GM18951 (cell line): ENCODE results near the gene CRIM1.

Source experiments
- POLR2A ChIP-seq: IDR thresholded peaks from 4 replicates; pipeline ENCODE4 v1.6.1; 2011; ENCODE audit warnings: mild to moderate bottlenecking; ENCODE audit not compliant: insufficient read length, insufficient read depth; ENCODE audit errors: extremely low read depth
- in situ Hi-C: fragments of 300-500 bp; cut with MboI; formaldehyde crosslinking; loops from one replicate; pipeline ENCODE4 v1.12.0; 2022; ENCODE audit warnings: low sequenced_read_pairs, mixed read lengths, inconsistent platforms; ENCODE audit not compliant: unreplicated experiment

Gene CRIM1

DNA sequence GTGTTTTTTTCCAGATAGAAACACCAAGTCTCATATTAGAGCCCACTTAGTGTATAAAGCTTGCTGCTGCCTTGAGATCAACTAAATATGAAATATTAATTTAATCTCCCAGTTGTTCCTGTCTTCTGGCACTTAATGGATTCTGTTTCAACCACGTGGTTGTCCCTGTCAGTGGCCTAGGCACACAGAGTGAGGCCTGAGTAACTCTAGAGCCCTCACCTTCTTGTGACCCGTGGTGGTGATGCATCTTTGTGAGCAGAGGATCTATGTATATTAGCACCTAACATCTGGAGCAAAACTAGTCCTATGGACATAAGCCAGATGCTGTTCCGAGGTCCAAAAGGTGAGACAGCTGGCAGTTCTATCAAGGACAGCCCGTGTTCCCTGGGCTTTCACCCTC, 167.6 kb downstream of the CRIM1 start:
- no peak for TF ChIP-seq POLR2A
- in situ Hi-C loops, result no loop called here

DNA sequence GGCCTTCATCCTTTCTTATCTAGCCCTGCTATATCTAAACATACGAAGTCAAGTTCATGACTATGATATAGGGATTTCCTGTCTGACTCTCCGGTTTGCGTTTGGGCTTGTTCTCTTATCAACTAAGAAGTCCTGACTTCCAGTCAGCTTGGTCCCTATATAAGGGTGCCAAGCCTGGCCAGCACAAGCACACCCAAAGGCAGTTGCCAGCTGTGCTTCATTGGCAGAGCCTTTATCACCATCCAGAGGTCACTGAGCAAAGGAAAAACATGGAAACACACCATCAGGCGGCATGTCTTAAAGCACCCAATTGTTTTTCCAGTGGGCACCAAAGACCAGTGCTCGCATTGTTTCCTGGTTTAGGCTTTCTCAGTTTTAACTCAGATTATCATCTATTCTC, 169.7 kb downstream of the CRIM1 start:
- TF ChIP-seq POLR2A, result no peak
- in situ Hi-C loops, result no loop called here

DNA sequence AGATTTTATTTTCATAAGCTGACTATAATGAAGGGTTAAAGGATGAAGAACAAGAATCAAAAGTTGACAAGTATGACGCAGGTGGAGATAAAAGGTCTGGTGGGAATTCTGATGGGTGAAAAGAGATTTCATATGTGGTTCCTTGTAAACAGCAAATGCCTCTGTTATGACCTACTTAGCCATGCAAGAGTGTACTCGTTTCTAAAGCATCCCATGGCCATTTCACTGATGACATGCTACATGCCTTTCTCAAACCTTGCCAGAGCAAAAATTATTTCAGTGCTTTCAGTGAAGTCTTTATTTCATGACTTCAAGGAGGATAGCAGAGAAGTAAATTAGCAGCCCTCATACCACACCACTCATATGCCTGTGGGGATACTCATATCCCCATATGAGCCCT, 170.6 kb downstream of the CRIM1 start:
- no peak for TF ChIP-seq POLR2A
- in situ Hi-C loops, result no loop called here

DNA sequence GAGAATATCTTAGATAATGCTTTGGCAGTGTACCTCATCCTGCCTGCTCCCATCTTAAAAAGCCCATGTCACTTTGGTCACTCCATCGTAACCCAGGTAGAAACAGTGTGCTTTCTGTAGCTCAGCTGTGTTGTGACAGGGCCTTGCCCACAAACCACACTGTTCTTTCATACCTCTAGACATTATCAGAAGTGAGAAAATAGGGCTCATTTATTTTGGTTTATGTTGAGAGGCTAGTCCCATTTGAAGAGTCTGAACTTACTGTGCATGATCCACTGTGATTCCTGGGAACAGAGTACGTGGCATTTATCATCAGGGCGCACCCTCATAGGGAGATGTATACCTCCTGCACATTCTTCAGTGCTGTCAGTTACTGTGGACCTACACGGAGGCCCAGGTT, 172.7 kb downstream of the CRIM1 start:
- in situ Hi-C loops, result no loop called here
- no peak for TF ChIP-seq POLR2A

DNA sequence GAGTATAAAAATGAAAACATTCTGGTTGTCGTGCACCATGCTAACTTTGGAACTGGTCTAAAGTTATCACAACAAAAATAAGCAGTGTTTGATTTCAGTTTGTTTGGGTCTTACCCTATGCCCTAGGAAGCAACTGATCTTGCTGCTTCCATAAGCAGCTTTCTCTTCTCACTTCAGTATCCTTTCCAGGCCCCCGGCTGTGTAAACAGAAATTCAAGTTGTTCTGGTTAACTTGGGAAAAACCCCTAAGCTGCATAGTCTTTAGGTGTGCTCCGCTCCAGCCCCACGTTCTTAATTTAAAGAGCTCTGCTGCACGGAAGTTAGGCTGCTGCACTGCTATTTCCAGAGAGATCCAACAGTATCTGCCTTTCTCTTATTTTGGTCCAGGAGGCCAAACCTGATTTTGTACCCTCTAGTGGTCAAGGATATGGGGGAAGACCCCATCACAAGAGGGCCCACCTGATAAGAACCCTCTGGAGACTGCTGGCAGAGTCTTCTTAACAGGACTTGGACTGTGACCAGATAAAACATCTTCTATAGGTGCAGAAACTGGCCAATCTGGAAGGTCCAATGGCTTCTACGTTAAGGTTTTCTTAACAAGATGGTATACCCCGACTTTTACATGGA, 173.3 kb downstream of the CRIM1 start:
- TF ChIP-seq POLR2A, result no peak

DNA sequence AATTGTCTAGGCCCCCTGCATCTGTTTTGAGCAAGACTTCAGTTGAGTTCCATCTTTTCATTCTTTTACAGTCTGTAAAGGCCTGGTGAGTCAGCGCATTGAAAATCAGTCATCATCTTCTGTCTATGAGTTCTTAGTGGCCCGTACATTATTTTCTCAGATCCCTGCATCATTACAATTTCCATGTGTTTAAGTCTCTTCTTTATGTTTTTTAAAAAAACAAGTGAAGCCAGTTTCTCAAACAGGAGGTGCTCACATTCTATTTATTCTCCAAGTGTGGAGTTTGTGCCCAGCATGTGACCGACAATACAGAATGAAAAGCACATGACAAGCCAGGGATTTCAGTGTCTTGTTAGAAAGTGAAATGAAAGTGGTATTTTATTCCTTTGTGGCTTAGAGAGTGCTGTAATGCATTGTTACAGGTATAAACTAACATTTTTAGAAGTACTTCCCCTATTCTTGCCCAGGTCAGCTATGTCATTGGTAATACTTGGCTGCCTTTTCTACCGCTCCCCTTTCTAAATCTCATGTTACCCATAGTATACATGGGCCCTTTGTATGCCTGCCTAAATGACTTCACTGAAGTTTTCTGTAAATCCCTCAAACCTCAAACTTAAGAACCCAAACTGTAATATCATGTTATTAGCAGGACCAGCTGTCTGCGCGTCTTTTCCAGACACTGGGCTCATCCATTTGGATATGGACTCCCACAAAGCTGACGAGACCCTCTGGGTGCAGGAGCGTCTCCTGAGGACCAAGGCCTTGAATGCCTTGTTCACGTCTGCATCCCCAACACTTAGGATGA, 174.8 kb downstream of the CRIM1 start:
- in situ Hi-C loops, result no loop called here

More for the DNA sequence above, 173.3 kb downstream of the CRIM1 start:
- in situ Hi-C loops, result no loop called here

DNA sequence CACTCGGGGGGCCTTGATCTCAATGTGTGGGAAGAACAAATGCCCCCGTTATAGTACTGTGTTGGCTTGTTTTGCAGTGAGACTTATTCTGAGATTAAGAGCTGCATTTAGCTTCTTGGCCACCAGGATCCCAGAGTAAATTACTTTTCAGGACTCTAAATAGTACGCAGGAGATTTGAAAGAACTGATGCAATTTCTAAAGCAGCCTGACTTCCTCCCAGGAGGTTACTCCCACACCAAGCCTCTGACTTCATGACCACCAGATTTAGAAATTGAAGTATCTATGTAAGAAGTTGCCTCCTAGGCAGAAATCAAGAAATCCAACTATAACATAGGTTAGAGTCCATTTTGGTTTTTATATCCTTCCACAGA, 175.4 kb downstream of the CRIM1 start:
- TF ChIP-seq POLR2A, result no peak
- in situ Hi-C loops, result no loop called here

More for the DNA sequence above, 174.8 kb downstream of the CRIM1 start:
- TF ChIP-seq POLR2A, result no peak

DNA sequence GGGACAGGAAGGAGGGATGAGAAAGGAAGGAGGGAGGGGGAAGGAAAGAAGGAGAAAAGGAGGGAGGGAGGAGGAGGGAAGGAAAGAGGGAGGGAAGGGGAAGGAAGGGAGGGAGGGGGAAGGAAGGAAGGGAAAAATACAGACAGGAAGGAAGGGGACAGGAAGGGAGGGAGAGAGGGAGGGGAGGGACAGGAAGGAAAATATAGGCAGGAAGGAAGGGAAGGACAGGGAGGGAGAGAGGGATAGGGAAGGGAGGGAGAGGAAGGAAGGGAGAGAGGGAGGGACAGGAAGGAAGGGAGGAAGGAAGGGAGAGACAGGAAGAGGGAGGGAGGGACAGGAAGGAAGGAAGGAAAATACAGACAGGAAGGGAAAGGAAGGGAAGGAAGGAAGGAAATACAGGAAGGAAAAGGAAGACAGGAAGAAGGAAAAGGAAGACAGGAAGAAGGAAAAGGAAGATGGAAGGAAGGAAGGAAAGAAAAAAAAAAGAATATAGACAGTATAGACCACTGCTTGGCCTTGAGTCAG, 178.8 kb downstream of the CRIM1 start:
- TF ChIP-seq POLR2A, result no peak
- in situ Hi-C loops, result no loop called here

DNA sequence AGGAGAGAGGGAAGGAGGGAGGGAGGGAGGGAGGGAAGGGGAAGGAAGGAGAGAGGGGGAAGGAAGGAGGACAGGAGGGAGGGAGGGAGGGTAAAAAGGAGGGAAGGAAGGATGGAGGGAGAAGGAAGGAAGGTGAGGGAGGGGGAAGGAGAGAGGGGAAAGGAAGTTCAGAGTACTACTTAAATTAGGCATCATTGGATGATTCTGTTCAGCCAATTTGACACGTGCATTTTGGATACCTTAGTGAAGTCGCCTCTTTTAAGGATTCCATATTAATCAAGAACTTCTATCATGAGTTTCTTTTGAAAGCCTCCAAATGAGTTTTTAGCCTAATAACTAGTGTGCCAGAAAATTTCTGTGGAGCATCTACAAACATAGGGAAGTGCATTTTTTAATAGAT, 179.5 kb downstream of the CRIM1 start:
- TF ChIP-seq POLR2A, result no peak
- in situ Hi-C loops, result no loop called here

DNA sequence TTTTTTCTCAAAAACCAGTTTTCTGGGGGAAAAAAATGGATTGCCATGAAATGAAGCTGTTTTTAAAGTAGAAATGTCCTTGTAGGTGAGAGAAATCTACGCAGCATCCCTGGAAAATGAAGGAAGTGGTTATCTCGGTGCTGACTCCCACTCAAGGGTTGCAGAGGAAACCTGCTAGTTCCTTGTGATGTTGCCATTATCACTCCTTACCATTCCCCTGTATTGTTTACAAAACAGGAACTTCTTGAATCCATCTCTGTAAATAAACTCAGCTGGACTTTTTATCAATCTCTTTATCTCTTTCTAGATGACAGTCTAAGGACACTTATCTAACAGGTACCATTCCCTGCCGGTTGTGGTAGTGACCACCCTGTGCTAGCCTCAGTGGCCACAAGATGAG, 181.2 kb downstream of the CRIM1 start:
- in situ Hi-C loops, result no loop called here
- TF ChIP-seq POLR2A, result no peak

DNA sequence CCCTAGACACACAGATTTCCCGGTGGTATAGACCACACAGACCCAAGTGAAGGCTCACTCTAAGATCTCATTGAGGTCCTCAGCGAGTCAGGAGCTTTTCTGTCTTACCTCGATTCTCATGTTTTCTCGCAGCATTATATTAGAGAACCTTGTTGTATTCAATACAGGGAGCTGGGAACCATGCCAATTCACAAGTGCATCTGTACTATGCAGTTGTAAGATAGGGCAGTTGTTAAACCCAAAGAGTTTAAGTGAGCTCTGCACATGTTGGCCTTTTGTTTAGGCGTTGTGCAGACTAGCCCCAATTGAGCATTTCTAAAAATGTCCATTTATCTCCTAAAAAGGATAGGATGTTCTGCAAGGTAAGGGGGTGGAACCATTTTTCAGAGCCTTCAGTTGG, 182.8 kb downstream of the CRIM1 start:
- no peak for TF ChIP-seq POLR2A
- in situ Hi-C loops, result no loop called here

DNA sequence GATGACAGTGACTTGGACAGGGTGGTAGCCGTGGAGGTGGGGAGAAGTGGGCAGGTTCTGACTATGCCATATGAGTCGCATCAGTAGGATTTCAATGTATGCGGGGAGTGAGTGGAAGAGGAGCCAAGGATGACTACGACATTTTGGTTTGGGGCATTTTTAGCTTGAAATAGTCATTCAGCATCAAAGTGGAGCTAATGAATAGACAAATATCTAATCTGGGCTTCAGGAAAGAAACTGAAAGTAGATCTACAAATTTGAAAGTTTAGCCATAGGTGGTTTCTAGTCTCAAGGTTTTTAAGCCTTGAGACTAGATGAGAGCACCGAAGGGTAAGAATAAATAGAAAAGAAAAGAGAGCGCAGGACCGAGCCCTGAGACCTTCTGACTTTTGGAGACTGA, 184.1 kb downstream of the CRIM1 start:
- in situ Hi-C loops, result no loop called here

DNA sequence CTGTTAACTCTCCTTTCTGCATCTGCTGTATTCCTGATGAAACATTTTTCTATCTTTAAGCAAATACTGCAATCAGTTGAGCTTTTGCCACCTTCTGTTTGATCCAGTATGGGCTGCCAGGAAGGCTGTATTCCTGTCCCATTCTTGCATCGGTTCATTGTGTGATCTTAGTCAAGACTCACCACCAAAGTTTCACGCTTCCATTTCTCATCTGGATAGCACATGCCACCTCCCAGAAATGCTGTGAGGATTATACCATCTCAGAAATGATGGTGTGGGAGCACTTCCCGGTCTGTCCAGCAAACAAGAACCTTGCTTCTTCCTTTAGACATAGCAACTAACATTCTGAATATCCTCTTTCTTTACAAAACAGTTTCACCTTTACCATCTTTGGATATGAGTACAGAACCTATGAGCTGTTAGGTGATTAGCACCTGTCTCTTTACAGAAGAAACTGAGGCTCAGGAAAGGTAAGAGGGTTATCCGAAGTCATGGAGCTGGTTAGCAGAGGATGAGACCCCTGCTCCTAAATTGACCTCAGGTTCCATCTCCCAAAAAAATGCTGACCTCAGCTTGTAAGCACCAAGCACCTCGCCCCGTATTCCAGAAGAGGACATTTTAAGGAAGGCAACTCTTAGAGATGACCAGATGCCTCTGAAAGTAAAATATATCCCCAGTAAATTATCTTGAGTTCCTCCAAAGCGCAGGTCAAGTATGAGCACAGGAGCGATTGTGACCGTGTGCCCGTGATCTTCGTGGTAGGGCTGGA, 185.6 kb downstream of the CRIM1 start:
- in situ Hi-C loops, result no loop called here
- TF ChIP-seq POLR2A, result no peak

More for the DNA sequence above, 184.1 kb downstream of the CRIM1 start:
- TF ChIP-seq POLR2A, result no peak
